ENCODE results near the gene THAP7.

Gene THAP7

GRCh38 chr22:20966883-20967696 is 34.8 kb downstream of the THAP7 start, which contains the start of gene AIFM3:
AIFM3 (plus strand) TSS chr22:20967255; CDS start chr22:20967945, 690 bp downstream.
- no peak for DNase-seq
- TF ChIP-seq CTCF (IDR thresholded peaks at IDR 0.05): no peak
- no peak within 1 kb of the TSS for H3K4me3 Mint-ChIP-seq
- no peak within 1 kb of the TSS for H3K27ac Mint-ChIP-seq
- H3K36me3 Mint-ChIP-seq (ENCODE audit: low read depth): no peaks in the 10 kb centered on the region
- peaks cover 51% of the 10 kb centered on the region for H3K27me3 Mint-ChIP-seq (ENCODE audit: low read depth, poor library complexity)
- H3K9me3 Mint-ChIP-seq: no peaks in the 10 kb centered on the region
- peaks cover 31% of the 10 kb centered on the region for H3K4me1 Mint-ChIP-seq

DNA sequence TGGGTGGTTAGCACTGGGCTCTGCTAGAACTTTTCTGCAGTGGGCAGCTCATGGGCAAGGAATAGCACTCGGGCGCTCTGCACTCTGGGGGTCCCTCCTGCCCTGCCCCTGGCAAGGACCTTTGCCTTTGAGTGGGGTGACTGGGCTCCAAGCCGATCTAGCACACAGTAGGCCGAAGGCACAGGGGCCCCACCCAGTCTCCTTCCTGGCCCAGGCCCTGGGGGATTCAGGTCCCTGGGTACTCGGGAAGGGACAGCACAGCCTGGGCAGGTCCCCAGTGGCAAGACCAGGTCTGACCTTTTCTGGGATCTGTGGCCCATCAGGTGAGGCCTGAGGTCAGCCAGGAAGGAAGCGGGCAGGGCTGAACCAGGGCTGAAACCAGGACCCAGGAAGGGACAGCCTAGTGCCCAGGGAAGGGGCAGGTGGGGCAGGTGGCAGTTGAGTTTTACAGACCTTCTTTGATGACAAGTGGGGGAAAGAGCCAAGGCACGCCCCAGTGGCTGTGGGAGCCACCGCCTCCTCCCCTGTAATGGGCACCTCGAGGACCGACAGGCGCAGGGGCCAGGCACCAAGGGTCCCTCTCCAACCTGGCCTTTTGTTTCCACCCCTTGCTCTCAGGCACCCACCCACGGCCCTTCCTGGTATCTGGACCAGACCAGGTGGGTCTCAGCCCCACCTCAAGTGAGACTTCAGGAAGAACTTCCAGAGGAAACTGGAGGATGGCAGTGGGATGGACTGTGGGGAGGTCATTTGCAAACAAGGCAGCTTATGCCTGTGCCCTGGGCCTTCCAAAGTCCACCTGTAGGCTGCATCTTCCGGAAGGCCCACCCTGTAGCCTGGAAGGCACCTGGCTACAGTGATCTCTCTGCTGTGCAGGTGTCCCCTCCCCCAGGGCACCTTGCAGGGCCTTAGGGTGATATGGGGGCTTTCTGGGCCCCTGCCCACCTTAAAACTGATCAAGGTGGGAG is 35.7 kb downstream of the THAP7 start:
- peaks cover 22% of the 10 kb centered on the region for H3K4me1 Mint-ChIP-seq
- H3K27ac Mint-ChIP-seq: no peak overlapping the region
- H3K4me3 Mint-ChIP-seq: no peak overlapping the region
- no peaks in the 10 kb centered on the region for H3K36me3 Mint-ChIP-seq (ENCODE audit: low read depth)
- peaks cover 57% of the 10 kb centered on the region for H3K27me3 Mint-ChIP-seq (ENCODE audit: low read depth, poor library complexity)
- DNase-seq: no peak
- no peak for TF ChIP-seq CTCF (IDR thresholded peaks at IDR 0.05)
- no peaks in the 10 kb centered on the region for H3K9me3 Mint-ChIP-seq

GRCh38 chr22:20965104-20965887 is 36.6 kb downstream of the THAP7 start:
- Mint-ChIP-seq H3K4me3 (peak overlapping the region; percentile 54), H3K4me1 (peaks cover 16% of the 10 kb centered on the region), H3K27ac (no peak overlapping the region), H3K36me3 (ENCODE audit: low read depth) (no peaks in the 10 kb centered on the region), H3K27me3 (ENCODE audit: low read depth, poor library complexity) (peaks cover 60% of the 10 kb centered on the region), H3K9me3 (no peaks in the 10 kb centered on the region)
- TF ChIP-seq CTCF (IDR thresholded peaks at IDR 0.05): no peak
- peak; percentile 46 for DNase-seq

DNA sequence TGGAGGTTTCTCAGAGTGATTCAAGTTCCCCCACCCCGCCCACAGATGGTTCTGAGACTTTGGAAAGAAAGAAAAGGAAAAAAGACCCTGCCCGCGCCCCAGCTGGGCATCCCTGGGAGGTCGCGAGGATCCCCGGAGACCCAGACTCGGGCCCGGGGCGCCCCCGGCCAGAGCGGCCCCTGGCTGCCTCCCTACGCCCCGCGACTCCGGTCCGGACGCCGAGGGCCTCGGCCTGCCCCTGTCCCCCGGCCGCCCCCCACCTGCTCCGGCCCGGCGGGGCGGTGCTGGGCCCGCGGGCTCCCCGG is 37.2 kb downstream of the THAP7 start:
- no peaks in the 10 kb centered on the region for H3K36me3 Mint-ChIP-seq (ENCODE audit: low read depth)
- peaks cover 16% of the 10 kb centered on the region for H3K4me1 Mint-ChIP-seq
- H3K27me3 Mint-ChIP-seq (ENCODE audit: low read depth, poor library complexity): peaks cover 63% of the 10 kb centered on the region
- peak overlapping the region; percentile 81 for H3K4me3 Mint-ChIP-seq
- DNase-seq: no peak
- H3K9me3 Mint-ChIP-seq: no peaks in the 10 kb centered on the region
- no peak overlapping the region for H3K27ac Mint-ChIP-seq
- no peak for TF ChIP-seq CTCF (IDR thresholded peaks at IDR 0.05)

- peaks cover 60% of the 10 kb centered on the region for H3K27me3 Mint-ChIP-seq (ENCODE audit: low read depth, poor library complexity)
- peak overlapping the region; percentile 81 for H3K4me3 Mint-ChIP-seq
- peaks cover 16% of the 10 kb centered on the region for H3K4me1 Mint-ChIP-seq
- H3K36me3 Mint-ChIP-seq (ENCODE audit: low read depth): no peaks in the 10 kb centered on the region
- no peak overlapping the region for H3K27ac Mint-ChIP-seq
- H3K9me3 Mint-ChIP-seq: no peaks in the 10 kb centered on the region
- no peak for TF ChIP-seq CTCF (IDR thresholded peaks at IDR 0.05)
- no peak for DNase-seq
Measured at GRCh38 chr22:20964090-20964798, 37.7 kb downstream of the THAP7 start.
